HG02970 (cell line): ENCODE data around the gene HPS5.
"Not testable (repeated sequence)": the region's sequence is repeated elsewhere in the genome, so short reads cannot be mapped to it uniquely, and the experiment has no call there.

Experiments used
- ATAC-seq: cut with Tn5 transposase; IDR thresholded peaks from one replicate; pipeline ENCODE4 v1.9.1; 2021; ENCODE audit warnings: mild to moderate bottlenecking, moderate library complexity, moderate number of reproducible peaks; ENCODE audit not compliant: unreplicated experiment, low FRiP score

Gene HPS5, protein sequence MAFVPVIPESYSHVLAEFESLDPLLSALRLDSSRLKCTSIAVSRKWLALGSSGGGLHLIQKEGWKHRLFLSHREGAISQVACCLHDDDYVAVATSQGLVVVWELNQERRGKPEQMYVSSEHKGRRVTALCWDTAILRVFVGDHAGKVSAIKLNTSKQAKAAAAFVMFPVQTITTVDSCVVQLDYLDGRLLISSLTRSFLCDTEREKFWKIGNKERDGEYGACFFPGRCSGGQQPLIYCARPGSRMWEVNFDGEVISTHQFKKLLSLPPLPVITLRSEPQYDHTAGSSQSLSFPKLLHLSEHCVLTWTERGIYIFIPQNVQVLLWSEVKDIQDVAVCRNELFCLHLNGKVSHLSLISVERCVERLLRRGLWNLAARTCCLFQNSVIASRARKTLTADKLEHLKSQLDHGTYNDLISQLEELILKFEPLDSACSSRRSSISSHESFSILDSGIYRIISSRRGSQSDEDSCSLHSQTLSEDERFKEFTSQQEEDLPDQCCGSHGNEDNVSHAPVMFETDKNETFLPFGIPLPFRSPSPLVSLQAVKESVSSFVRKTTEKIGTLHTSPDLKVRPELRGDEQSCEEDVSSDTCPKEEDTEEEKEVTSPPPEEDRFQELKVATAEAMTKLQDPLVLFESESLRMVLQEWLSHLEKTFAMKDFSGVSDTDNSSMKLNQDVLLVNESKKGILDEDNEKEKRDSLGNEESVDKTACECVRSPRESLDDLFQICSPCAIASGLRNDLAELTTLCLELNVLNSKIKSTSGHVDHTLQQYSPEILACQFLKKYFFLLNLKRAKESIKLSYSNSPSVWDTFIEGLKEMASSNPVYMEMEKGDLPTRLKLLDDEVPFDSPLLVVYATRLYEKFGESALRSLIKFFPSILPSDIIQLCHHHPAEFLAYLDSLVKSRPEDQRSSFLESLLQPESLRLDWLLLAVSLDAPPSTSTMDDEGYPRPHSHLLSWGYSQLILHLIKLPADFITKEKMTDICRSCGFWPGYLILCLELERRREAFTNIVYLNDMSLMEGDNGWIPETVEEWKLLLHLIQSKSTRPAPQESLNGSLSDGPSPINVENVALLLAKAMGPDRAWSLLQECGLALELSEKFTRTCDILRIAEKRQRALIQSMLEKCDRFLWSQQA

GRCh38 chr11:18321969-18322711 lies at the start of gene HPS5, which contains the start of gene GTF2H1:
TSS of gene HPS5 (minus strand) at chr11:18322140. CDS start at chr11:18317858, 4,282 bp downstream.
TSS of gene GTF2H1 (plus strand) at chr11:18322567. CDS start at chr11:18333075, 10,508 bp downstream.
- ATAC-seq = peak; percentile 84

DNA sequence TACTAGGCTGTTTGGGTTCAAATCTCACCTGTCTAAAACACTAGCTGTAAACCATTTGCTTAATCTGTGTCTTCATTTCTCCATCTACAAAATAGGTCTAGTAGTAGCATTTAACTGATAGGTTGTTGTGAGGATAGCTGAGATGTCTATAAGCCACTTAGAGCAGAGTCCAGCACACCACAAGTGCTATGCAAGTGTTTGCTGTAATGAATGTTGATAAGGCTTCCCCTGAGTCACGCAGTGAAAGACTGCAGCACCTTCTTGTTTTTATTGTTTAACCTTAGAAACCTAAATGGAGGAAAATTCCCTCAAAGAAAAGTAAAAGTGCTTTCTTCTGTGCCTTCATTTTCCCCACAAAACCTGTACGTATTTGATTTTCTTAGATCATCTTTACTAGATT lies 49.3 kb upstream of the HPS5 start:
- no peak for ATAC-seq

DNA sequence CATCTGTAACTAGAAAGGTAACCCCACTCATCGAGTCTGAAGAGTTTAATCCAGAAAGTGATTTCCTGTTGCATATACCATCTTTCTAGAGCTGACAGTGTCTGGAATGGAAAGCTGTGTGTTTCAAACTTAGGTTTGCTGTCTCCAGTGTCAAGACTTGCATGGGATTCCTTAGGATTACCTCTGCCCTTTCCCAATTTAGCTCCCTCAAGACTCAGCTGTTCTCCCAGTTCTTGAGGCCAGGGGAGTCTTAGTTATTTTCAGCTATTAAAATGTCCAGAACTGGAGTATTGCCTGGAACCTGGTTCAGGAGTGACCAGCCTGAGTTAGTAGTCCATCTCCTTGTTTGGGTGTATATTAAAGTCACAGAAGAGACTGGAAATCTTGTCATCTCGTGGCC lies 47.5 kb upstream of the HPS5 start:
- ATAC-seq = no peak

DNA sequence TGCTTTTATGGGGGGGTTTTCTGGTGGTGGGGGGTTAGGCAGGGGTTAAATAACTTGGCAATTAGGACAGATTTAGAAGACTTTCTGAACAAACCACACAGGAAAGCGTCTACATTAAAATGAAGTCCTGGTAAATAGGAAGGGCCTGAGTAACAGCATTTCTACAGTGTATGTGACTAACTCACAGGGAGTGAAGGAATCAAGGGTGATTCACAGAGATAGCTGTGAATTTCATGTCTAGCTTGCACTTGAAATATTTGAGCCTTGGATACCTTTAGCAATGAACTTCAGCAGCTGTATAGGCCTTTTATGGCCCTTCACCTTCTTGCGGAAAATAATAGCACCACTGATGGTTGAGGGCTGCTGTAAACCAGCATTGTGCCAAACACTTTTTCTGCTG lies 46.3 kb upstream of the HPS5 start:
- no peak for ATAC-seq

DNA sequence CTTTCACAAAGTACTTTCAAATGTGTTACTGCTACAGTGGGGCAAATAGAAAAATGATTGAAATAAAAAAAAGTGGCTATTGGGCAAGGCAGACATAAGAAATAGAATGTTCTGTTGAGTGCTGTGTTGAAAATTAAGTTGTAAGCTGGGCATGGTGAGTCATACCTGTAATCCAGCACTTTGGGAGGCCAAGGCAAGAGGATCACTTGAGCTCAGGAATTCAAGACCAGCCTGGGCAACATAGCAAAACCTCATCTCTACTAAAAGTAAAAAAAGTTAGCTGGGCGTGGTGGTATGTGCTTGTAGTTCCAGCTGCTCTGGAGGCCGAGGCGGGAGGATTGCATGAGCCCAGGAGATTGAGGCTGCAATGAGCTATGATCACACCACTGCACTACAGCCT lies 45.5 kb upstream of the HPS5 start:
- ATAC-seq = no peak

DNA sequence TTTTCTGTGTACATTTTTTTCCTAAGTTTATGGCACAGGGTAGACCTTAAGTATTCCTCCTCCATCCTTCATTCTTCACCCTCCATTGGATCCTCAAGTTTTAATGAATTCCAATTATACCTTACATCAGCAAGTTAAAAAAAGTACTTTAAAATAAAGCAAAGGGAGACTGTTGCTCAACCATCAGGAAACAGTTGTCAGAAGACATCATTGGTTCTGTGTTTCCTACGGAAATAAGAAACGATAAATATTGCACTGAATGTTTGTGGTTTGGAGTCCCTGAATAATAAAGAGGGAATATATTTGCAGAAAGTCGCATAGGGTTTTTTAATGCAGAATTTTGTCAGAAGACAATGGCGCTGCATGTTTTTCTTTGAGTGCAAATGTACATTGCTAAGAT lies 44.3 kb upstream of the HPS5 start:
- no peak for ATAC-seq

- no peak for ATAC-seq
Measured at GRCh38 chr11:18365741-18366140, 43.8 kb upstream of the HPS5 start.

DNA sequence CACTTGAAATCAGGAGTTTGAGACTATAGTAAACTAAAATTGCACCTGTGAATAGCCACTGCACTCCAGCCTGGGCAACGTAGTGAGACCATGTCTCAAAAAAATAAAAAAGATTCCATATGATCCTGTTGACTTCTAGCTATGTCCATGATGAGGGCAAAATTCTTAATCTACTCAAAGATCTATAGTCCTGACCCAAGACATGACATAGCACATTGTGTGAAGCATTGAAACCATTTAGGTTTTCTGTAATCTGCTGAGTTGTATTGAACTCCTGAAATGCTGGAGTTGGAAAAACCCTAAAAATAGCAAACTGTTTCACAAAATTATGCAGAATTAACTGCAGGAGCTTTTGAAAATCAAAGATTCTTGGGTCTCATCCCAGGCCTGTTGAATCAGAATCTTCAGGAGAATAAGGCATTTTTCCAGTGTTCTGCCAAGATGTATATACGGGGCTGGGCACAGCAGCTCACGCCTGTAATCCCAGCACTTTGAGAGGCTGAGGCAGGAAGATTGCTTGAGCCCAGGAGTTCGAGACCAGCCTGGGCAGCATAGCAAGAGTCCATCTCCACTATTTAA lies 42.6 kb upstream of the HPS5 start:
- no peak for ATAC-seq

DNA sequence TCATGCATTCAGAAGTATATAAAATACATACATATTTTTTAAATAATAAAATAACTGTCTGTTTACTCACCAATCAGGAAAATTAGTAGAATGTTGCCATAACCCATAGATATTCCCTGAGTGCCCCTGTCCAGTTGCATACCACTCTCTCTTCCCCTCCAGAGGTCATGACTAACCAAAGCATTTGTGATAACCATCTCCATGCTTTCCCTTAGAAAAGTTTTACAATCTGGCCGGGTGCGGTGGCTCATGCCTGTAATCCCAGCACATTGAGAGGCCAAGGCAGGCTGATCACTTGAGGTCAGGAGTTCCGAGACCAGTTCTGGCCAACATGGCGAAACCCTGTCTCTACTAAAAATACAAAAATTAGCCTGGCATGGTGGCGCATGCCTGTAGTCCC lies 39.2 kb upstream of the HPS5 start:
- ATAC-seq = no peak

GRCh38 chr11:18358646-18359045 lies 36.7 kb upstream of the HPS5 start:
- no peak for ATAC-seq

- no peak for ATAC-seq
Measured at GRCh38 chr11:18352581-18352980, 30.6 kb upstream of the HPS5 start.

GRCh38 chr11:18347471-18348125 lies 25.7 kb upstream of the HPS5 start:
- no peak for ATAC-seq

DNA sequence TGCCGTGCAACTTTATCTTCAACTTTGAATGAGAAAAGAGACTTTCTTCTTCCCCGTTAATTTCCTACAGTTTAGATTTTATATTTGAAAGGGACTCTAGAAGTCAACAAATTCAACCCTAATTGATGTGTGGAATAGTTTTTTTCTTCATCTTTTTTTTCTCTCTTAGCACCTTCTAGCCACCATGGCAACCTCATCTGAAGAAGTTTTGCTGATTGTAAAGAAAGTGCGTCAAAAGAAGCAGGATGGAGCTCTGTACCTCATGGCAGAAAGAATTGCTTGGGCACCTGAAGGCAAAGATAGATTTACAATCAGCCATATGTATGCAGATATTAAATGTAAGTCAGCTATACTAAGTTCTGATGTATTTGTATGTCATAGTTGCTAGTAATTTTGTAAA lies 11.0 kb upstream of the HPS5 start:
- ATAC-seq = no peak

GRCh38 chr11:18332302-18332701 lies 10.4 kb upstream of the HPS5 start:
- no peak for ATAC-seq

DNA sequence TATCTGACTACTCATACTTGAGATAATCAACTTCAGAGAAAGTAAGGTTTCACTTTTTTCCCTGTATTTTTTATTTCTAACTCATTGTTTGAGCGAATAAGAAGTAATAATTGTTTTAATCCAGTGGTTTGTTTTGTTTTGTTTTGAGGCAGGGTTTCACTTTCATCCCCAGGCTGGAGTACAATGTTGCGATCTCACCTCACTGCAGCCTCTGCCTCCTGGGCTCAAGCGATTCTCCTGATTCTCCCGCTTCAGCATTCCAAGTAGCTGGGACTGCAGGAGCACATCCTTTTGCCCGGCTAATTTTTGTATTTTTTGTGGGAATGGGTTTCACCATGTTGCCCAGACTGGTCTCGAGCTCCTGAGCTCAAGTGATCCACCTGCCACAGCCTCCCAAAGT lies 9.0 kb upstream of the HPS5 start:
- ATAC-seq = no peak

DNA sequence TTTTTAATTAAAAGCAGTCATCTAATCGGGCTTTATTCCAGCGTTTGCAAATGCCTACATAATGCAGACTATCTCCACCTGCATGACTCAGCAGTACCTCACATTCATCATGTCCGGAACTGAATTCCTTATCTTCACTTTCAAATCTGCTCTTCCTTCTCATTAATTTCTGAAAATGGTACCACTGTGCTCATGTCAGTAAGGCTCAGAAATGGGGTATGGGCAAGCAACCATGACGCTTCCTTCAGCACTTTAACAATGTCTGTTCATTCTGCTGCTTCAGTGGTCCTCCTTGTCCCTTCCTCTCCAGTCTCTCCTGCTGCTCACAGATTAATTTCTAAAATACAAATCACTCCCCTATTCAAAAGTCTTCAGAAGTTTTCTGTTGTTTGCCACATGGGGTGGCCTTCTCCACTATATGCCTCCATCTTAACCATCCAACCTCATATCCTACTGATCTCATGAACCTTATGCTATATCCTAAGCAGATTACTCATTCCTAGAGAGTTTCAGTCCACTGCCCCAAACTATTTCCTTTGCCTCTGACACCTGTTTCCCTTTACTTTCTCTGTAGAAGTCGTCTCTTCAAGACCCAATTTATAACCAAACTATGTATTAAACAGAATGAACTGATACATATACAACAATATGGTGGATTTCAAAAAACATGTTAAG lies 7.4 kb upstream of the HPS5 start:
- no peak for ATAC-seq

DNA sequence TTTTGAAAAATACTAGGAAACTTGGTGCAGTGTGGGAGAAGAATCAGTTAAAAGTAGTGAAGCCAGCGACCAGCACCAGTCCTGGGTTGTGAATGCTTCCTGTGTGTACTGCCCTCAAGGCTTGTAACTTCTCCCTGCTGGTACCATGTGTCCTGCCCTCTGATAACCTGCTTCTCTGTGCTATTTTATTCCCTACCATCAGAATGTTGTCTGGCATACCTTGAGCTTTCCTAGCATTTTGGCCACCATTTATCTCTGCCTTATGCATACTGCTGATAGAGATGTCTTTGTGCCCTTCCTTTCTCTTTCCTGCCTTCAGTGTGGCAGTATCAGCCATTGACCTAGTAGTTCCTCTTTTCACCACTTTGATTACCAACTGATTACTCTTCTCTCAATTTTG lies 2.4 kb upstream of the HPS5 start:
- no peak for ATAC-seq

- not testable (repeated sequence) for ATAC-seq
Measured at GRCh38 chr11:18323881-18324280, 1.9 kb upstream of the HPS5 start.
